Left ventricle myocardium inferior (tissue), 1 donor: Measurements from ENCODE around the gene NOL9. TPM values are rescaled to one million over a fixed set of nuclear protein-coding genes. Genes with fewer than 3 reads are reported as not detected.
A peak's percentile ranks its signal among the peaks of the same experiment; 100 is the strongest.
"Not testable (repeated sequence)": the region's sequence is repeated elsewhere in the genome, so short reads cannot be mapped to it uniquely, and the experiment has no call there.

Experiments used
- DNase-seq: peaks from one replicate; pipeline ENCODE4 v3.0.0-alpha.2; 2020
- H3K27ac ChIP-seq: fragments of 200-600 bp; replicated peaks from 2 replicates; pipeline ENCODE4 v1.8.0; 2021
- H3K27me3 ChIP-seq: fragments of 200-600 bp; 2 replicates; pipeline ENCODE4 v1.8.0; 2021; ENCODE audit warnings: low read depth
- H3K36me3 ChIP-seq: fragments of 200-600 bp; 2 replicates; pipeline ENCODE4 v1.8.0; 2021
- H3K4me1 ChIP-seq: fragments of 200-600 bp; 2 replicates; pipeline ENCODE4 v1.8.0; 2021
- H3K4me3 ChIP-seq: fragments of 200-600 bp; 2 replicates; pipeline ENCODE4 v1.8.0; 2021; ENCODE audit warnings: mild to moderate bottlenecking, moderate library complexity
- H3K9me3 ChIP-seq: fragments of 200-600 bp; replicated peaks from 2 replicates; pipeline ENCODE4 v1.8.0; 2021
- intact Hi-C: fragments of 100-400 bp; cut with micrococcal nuclease; formaldehyde crosslinking; loops from one replicate; pipeline ENCODE4 v1.11.0; 2022
- total RNA-seq: library from RNA; stranded (reverse); fragmentation: NEBNext Ultra II Directional; extraction: Animal tissue kit (Norgen Biotek cat#: 25700); gene quantifications from one replicate; pipeline ENCODE4 v1.2.1, GENCODE V29; 2021
- TF ChIP-seq, protein P1 (sequence below): fragments of 200-600 bp; IDR thresholded peaks from 2 replicates; pipeline ENCODE4 v1.8.0; 2021; ENCODE audit warnings: antibody characterized with exemption, mild to moderate bottlenecking, borderline replicate concordance
- donor health status: DM: no; HTN: yes; CAD: no; lungs with severe emphysema.

Gene NOL9
- total RNA-seq, 1 donor from 2014 or later: 13.4 TPM

GRCh38 chr1:6601049-6601922, 47.0 kb upstream of the NOL9 start:
- peak overlapping the region; percentile 97 for H3K4me3 ChIP-seq
- no peaks in the 10 kb centered on the region for H3K9me3 ChIP-seq
- intact Hi-C loops: no loop called here
- no peaks in the 10 kb centered on the region for H3K27me3 ChIP-seq
- peak; percentile 68 for DNase-seq
- TF ChIP-seq, protein P1, sequence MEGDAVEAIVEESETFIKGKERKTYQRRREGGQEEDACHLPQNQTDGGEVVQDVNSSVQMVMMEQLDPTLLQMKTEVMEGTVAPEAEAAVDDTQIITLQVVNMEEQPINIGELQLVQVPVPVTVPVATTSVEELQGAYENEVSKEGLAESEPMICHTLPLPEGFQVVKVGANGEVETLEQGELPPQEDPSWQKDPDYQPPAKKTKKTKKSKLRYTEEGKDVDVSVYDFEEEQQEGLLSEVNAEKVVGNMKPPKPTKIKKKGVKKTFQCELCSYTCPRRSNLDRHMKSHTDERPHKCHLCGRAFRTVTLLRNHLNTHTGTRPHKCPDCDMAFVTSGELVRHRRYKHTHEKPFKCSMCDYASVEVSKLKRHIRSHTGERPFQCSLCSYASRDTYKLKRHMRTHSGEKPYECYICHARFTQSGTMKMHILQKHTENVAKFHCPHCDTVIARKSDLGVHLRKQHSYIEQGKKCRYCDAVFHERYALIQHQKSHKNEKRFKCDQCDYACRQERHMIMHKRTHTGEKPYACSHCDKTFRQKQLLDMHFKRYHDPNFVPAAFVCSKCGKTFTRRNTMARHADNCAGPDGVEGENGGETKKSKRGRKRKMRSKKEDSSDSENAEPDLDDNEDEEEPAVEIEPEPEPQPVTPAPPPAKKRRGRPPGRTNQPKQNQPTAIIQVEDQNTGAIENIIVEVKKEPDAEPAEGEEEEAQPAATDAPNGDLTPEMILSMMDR: no peak
- H3K27ac ChIP-seq: peak overlapping the region; percentile 100
- peaks cover 95% of the 10 kb centered on the region for H3K4me1 ChIP-seq
- peaks cover 39% of the 10 kb centered on the region for H3K36me3 ChIP-seq

DNA sequence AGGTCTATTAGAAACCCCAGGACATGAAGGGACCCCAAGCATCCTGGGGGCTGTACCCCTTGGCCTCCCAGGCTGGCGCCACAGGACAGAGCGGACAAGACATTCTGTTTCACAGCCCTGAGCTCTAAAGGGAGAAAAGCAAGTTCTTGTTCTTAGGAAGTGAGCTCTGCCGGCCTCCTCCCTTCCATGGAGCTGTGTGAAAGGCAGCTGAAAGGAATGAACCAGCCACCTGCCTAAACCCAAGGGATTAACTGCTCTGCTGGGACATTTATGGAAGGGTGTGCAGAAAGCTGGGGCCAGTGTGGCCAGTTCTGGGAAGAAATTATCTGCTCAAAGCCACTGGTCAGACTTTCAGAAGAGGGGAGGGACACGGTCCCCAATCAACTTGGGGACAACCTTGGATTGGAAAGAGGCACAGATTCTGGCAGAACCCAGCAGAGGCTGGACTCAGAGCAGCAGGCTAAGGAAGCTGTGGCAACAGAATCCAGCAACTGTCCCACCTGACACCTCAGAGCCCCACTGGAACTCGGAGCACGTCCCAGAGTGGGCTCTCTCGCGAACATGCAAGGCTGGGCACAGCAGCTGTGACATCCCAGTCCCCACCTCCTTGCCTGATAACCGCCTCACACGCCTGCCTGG, 46.2 kb upstream of the NOL9 start:
- DNase-seq: no peak
- Histone ChIP-seq H3K27me3 (no peaks in the 10 kb centered on the region), H3K4me3 (peak overlapping the region; percentile 97), H3K9me3 (no peaks in the 10 kb centered on the region), H3K4me1 (peaks cover 97% of the 10 kb centered on the region), H3K27ac (peak overlapping the region; percentile 100), H3K36me3 (peaks cover 46% of the 10 kb centered on the region)
- intact Hi-C loops: no loop called here
- TF ChIP-seq, protein P1: no peak

GRCh38 chr1:6599991-6600390, 45.7 kb upstream of the NOL9 start:
- DNase-seq, H3K27me3 ChIP-seq, H3K9me3 ChIP-seq, intact Hi-C loops: not testable (repeated sequence)
- H3K4me3 ChIP-seq: peak overlapping the region; percentile 97
- H3K36me3 ChIP-seq: peaks cover 52% of the 10 kb centered on the region
- peak overlapping the region; percentile 100 for H3K27ac ChIP-seq
- H3K4me1 ChIP-seq: peaks cover 97% of the 10 kb centered on the region

DNA sequence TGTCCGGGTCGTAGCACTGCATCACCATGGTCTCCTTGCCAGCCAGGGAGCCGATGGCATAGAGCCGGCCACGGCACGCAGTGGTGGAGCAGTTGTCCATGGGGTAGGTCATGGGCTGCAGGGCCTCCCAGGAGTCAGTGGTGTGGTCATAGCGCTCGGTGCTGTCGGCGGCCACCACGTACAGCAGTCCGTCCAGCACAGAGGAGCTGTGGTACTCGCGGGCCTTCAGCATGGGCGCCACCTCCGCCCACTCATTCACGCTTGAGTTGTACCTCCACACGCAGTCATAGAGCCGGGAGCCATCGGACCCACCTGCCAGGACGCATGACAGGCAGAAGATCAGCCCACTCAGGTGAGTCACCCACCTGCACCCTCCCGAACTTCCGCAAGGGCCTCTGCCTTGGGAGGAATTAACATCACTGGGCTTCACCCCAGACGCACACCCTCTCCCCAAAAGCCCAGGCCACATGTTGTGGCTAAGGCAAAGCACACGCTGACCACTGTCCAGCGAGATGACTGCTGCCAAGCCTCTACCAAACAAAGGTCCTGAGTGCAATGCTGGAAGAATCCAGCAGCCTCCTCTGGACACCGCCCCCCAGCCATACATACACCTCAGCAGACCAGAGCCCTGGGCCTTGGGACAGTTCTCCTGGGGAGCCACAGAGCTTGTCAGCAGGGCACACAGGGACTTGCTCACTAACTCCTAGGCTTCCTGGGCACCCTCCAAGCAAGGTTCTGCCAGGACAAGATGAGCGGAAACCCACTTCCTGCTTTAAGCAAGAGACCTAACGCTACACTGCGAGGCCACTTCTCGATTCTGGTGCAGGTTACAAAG, 45.0 kb upstream of the NOL9 start:
- Histone ChIP-seq H3K27ac (peak overlapping the region; percentile 100), H3K4me3 (peak overlapping the region; percentile 97), H3K9me3 (no peaks in the 10 kb centered on the region), H3K4me1 (peaks cover 97% of the 10 kb centered on the region), H3K27me3 (no peaks in the 10 kb centered on the region), H3K36me3 (peaks cover 58% of the 10 kb centered on the region)
- intact Hi-C loops: no loop called here
- no peak for DNase-seq
- TF ChIP-seq, protein P1: no peak

DNA sequence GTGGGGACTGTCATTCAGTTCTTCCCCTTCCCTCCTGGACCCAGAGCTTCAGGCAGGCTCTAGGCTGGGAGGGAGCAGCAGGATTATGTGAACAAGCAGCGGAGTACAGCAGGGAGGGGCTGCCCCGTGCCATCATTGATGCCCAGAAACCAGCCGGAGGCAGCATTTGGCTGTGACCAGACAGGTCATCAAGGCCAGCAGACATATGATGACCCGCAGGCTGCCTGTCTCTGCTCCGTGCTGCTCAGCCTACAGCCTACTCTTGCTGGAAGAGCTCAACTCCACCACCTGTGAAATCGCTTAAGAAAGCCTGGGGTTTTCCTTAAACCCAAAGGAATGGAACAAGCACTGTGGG, 43.4 kb upstream of the NOL9 start:
- H3K36me3 ChIP-seq: peaks cover 74% of the 10 kb centered on the region
- peak overlapping the region; percentile 97 for H3K4me3 ChIP-seq
- no peaks in the 10 kb centered on the region for H3K27me3 ChIP-seq
- no peak for DNase-seq
- TF ChIP-seq, protein P1: no peak
- H3K4me1 ChIP-seq: peaks cover 99% of the 10 kb centered on the region
- intact Hi-C loops: no loop called here
- peak overlapping the region; percentile 100 for H3K27ac ChIP-seq
- H3K9me3 ChIP-seq: no peaks in the 10 kb centered on the region
